NCI-H748 (cell line): ENCODE data around the gene F13B.
"Not testable (repeated sequence)": the region's sequence is repeated elsewhere in the genome, so short reads cannot be mapped to it uniquely, and the experiment has no call there.

ENCODE experiments used
- DNase-seq: peaks from one replicate; lab custom pipeline; 2025; ENCODE audit not compliant: unreplicated experiment; lab: John Stamatoyannopoulos, UW

Gene F13B

GRCh38 chr1:197042676-197043341 is 24.3 kb downstream of the F13B start:
- DNase-seq, result peak; percentile 67

- DNase-seq, result no peak
These were observed 25.3 kb downstream of the F13B start for GRCh38 chr1:197041486-197042353.

DNA sequence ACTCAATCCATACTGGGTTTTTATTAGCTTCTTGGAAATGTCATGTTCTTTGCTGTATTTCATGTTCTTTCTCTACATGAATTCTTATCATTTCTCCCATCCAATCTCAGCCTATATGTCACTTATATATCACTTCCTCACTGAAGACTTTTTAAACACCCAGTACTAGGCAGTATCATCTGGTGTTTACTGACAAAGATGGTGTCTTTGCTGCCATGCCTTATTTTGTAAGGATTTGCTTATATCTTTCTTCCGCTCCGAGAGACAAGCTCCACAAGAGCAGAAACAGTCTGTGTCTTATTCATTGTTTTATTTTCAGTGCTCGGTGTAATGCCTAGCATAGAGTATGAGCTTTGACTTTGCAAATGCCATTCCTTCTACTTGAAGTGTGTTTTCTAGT is 30.2 kb downstream of the F13B start:
- no peak for DNase-seq

GRCh38 chr1:197034631-197035339 is 32.3 kb downstream of the F13B start:
- DNase-seq, result not testable (repeated sequence)

DNA sequence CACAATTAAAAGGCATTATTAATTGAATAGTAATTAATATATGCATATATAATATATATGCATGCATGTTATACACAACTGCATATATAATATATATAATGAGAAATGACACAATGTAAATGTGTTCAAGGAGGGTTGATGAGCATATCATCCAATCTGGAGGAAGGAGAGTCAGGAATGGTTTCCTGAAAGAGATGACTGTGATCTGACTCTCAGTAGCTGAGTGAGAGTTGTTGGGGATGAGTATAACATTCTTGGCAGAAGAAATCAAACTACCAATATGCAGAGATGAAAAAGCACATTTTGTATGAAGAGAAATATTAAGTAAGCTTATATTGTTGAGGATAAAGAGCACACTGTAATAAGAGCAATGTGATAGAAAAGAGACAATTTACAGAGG is 37.3 kb downstream of the F13B start:
- no peak for DNase-seq

- DNase-seq, result no peak
These were observed 39.7 kb downstream of the F13B start for GRCh38 chr1:197027359-197027758.

- no peak for DNase-seq
These were observed 42.6 kb downstream of the F13B start for GRCh38 chr1:197024460-197024859.

GRCh38 chr1:197021716-197022115 is 45.3 kb downstream of the F13B start:
- no peak for DNase-seq

DNA sequence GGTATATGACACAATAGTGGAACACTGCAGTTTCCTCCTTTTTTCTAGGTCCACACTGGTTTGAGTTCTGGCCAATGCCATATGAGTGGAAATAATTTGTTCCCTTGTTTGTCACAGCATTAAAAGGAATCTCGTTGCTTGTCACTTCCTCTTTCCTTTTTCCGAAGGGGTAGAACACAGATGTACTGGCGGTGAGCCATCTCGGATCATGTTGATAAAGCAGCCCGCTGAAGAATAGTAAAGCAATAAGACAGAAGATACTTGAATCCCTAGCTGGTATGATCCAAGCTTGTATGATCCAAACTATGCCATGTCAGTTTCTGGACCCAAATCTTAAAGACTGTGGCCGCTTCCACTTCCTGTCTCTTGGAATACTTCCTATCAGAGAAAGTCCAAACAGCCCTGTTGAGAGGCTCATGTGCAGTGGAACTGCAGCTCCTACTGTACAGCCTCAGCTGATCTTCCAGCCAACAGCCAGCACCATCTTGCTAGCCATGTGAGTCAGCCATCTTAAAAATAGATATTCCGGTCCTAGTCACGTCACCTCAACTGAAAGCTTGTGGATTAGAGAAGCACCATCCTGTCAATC is 49.4 kb downstream of the F13B start:
- DNase-seq, result no peak

- no peak for DNase-seq
These were observed 50.3 kb downstream of the F13B start for GRCh38 chr1:197016751-197017150.

DNA sequence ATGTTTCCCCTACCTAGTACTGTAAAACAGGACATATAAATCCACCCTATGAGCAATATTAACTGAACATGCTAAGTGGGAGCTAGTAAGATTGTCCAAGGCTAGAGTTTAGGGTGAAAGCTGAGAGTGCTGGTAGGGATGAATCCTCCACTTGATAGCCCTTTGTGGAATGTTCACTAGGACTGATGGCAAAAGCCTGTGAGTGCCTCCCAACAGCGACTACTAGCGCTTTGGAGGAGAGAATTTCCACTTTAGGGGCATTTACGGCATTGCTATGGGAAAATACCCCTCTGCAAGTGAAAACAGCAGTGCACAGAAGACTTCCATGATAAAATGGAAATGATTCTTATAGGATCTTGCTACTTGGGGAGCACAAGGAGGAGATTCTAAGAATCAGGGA is 53.8 kb downstream of the F13B start:
- DNase-seq, result no peak

GRCh38 chr1:197011614-197012013 is 55.4 kb downstream of the F13B start:
- DNase-seq, result no peak

DNA sequence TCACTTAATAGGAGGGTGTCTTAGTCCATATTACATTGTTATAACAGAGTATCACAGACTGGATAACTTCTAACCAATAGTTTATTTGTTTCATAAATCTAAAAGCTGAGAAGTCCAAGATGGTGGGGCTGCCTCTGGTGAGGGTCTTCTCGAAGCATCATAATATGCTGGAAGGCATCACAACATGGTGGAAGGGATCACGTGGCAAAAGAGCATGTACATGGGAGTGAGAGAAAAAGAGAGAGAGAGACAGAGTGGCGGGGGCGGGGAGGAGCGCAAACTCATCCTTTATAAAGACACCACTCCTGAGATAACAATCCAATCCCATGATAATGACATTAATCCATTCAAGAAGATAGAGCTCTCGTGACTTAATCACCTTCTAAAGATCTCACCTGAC is 58.2 kb downstream of the F13B start:
- DNase-seq, result no peak

DNA sequence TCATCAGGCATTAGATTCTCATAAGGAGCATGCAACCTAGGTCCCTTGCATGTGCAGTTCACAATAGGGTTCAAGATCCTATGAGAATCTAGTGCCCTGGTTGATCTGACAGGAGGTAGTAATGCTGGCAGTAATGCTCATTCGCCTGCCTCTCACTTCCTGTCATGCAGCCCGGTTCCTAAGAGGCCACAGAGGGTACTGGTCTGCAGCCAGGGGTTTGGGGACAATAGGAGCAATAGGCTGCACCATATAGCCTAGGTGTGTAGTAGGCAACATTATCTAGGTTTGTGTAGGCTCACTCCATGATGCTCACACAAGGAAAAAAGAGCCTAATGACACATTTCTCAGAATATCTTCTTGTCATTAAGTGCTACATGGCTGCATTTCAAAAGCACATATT is 63.9 kb downstream of the F13B start:
- no peak for DNase-seq

DNA sequence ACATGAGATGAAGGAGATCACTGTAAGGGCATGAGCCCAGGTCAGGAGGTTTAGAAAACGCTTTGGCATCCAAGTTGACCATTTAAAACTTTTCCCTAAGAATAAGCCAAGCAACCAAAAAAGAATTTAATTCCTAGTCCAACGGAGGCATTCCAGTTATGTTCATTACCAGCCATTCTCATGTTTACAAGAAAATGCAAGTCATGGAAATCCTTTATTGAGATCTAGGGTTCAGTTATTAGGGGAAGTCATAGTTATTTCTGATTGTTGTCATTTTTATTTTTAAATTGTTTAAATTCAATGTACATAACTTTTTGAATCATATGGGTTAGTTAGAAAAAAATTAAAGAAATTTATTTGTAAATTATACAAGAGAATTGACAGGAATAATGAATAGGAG is 65.2 kb downstream of the F13B start:
- no peak for DNase-seq

DNA sequence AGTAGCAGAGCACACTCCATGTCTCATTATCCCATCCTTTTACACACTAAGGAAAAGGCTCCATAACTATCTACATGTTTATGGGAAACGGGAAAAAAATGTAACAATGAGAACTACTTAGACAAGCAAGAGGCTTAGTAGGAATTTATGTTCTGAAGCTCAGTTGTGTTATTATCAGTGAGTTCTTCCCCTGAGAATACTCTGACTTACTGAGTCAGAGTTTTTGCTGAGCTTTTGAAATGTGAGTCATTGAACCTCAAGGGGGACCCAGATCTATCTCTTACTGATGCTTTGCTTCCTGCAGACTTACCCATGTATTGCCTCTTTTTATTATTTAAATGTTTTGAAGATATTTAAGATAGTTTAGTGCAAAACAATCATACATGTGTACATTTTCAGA is 69.6 kb downstream of the F13B start:
- no peak for DNase-seq

GRCh38 chr1:196993916-196994315 is 73.1 kb downstream of the F13B start:
- no peak for DNase-seq

DNA sequence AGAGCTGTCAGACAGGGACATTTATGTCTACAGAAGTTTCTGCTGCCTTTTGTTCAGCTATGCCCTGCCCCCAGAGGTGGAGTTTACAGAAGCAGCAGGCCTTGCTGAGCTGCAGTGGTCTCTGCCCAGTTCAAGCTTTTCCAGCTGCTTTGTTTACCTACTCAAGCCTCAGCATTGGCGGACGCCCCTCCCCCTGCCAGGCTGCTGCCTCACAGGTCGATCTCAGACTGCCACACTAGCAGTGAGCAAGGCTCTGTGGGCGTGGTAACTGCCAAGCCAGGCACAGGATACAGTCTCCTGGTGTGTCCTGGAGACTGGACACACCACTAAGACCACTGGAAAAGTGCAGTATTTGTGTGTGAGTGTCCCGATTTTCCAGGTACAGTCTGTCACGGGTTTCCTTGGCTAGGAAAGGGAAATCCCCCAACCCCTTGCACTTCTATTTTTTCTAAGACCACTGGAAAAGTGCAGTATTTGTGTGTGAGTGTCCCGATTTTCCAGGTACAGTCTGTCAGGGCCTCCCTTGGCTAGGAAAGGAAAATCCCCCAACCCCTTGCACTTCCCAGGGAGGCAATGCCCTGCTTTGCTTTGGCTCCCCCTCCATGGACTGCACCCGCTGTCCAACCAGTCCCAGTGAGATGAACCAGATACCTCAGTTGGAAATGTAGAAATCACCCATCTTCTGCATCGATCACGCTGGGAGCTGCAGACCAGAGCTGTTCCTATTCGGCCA is 75.0 kb downstream of the F13B start:
- peak; percentile 97 for DNase-seq
